ENCODE data around the gene IP6K1. TPM values are rescaled to one million over a fixed set of nuclear protein-coding genes. Genes with fewer than 3 reads are reported as not detected.

The IP6K1 gene
- total RNA-seq, 2 donors from 2014 or later = 54.1 to 56.4 TPM

- Mint-ChIP-seq H3K4me1 (peaks cover 21% of the 10 kb centered on the region), H3K4me3 (no peak overlapping the region), H3K27ac (no peak overlapping the region), H3K27me3 (no peaks in the 10 kb centered on the region), H3K36me3 (ENCODE audit: low read depth) (no peaks in the 10 kb centered on the region)
- ATAC-seq (no peak), DNase-seq (no peak)
- no peaks in the 10 kb centered on the region for H3K9me3 ChIP-seq (ENCODE audit: control insufficient read depth, low read length, poor library complexity, severe bottlenecking)
Observed at GRCh38 chr3:49714728-49715550, 71.4 kb downstream of the IP6K1 start.

DNA sequence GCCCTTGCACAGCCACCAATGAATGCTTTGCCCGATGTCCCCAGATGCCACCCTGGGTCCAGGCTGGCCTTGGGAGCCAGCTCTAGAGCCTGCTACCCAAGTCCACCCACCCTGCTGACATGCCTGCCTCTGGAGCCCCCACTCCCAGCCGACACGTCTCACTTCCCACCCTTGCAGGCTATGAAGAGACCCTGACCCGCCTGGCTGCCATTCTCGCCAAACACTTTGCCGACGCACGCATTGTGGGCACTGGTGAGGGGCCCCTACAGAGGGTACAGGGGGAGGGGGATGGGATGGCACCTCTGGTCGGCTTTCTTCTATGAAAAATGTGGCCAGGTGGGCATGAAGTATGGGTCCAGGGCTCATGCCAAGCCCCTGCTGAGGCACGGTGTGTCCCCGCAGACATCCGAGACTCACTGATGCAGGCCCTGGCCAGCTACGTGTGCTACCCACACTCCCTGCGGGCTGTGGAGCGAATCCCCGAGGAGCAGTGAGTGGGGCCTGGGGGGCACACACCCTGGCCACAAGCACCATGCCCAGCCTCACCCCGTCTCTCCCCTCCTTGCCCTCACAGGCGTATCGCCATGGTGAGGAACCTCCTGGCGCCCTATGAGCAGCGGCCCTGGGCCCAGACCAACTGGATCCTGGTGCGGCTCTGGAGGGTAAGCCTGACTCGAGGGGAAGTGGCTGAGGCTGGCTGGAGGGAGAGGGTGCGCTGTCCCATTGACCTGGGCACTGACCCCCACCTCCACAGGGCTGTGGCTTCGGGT is 72.8 kb downstream of the IP6K1 start:
- Mint-ChIP-seq H3K27ac (no peak overlapping the region), H3K4me3 (no peak overlapping the region), H3K4me1 (peaks cover 11% of the 10 kb centered on the region), H3K36me3 (ENCODE audit: low read depth) (no peaks in the 10 kb centered on the region), H3K27me3 (no peaks in the 10 kb centered on the region)
- no peak for ATAC-seq
- no peaks in the 10 kb centered on the region for H3K9me3 ChIP-seq (ENCODE audit: control insufficient read depth, low read length, poor library complexity, severe bottlenecking)
- DNase-seq = no peak

GRCh38 chr3:49712631-49713317 is 73.6 kb downstream of the IP6K1 start:
- H3K27me3 Mint-ChIP-seq = no peaks in the 10 kb centered on the region
- H3K27ac Mint-ChIP-seq = no peak overlapping the region
- ATAC-seq = no peak

DNA sequence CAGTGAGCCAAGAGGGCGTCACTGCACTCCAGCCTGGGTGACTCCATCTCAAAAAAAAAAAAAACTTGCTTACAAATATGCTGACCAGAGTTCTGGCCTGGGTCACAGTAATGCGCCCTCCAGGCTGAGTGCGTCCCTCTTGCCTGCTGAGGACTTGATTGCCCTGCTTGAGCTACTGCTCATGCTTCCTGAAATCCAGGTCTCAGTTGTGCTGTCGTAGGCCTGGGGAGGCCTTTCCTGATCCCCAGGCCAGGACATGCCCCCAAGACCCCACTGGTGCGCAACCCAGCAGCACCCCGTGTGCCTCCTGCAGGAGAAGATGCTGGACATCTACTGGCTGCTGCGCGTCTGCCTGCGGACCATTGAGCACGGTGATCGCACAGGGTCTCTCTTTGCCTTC is 74.2 kb downstream of the IP6K1 start:
- DNase-seq (no peak), ATAC-seq (no peak)
- Mint-ChIP-seq H3K4me1 (peaks cover 15% of the 10 kb centered on the region), H3K27me3 (no peaks in the 10 kb centered on the region), H3K27ac (no peak overlapping the region), H3K4me3 (no peak overlapping the region), H3K36me3 (ENCODE audit: low read depth) (peaks cover under 1% of the 10 kb centered on the region)
- no peaks in the 10 kb centered on the region for H3K9me3 ChIP-seq (ENCODE audit: control insufficient read depth, low read length, poor library complexity, severe bottlenecking)

More at GRCh38 chr3:49712631-49713317, 73.6 kb downstream of the IP6K1 start:
- DNase-seq = no peak
- H3K9me3 ChIP-seq (ENCODE audit: control insufficient read depth, low read length, poor library complexity, severe bottlenecking) = no peaks in the 10 kb centered on the region
- Mint-ChIP-seq H3K36me3 (ENCODE audit: low read depth) (no peaks in the 10 kb centered on the region), H3K4me1 (peaks cover 11% of the 10 kb centered on the region), H3K4me3 (no peak overlapping the region)

DNA sequence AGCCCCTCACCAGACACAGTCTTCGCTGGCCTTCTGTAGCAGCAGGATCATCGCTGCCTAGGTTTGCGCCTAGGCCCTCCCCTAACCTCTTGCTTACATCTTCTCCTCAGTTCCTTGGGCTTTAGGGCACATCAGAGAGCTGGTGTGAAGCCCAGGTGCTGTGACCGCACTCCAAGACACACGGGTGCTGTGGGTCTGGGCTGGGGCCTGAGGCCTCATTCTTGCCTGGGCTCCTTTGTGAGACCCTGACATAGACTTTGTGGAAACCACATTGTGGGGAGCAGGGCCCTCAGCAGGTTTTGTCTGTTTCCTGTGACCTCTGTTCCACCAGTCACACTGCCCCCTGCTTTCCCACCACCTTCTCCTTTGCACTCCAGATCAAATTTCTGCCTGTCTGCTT is 74.9 kb downstream of the IP6K1 start:
- Mint-ChIP-seq H3K27ac (no peak overlapping the region), H3K4me3 (no peak overlapping the region), H3K36me3 (ENCODE audit: low read depth) (peaks cover 2% of the 10 kb centered on the region), H3K27me3 (no peaks in the 10 kb centered on the region), H3K4me1 (peaks cover 17% of the 10 kb centered on the region)
- no peak for ATAC-seq
- DNase-seq = no peak
- H3K9me3 ChIP-seq (ENCODE audit: control insufficient read depth, low read length, poor library complexity, severe bottlenecking) = no peaks in the 10 kb centered on the region

- ATAC-seq = no peak
- no peak for DNase-seq
- Mint-ChIP-seq H3K4me1 (peaks cover 17% of the 10 kb centered on the region), H3K27ac (no peak overlapping the region), H3K36me3 (ENCODE audit: low read depth) (peaks cover 2% of the 10 kb centered on the region), H3K27me3 (no peaks in the 10 kb centered on the region), H3K4me3 (no peak overlapping the region)
- H3K9me3 ChIP-seq (ENCODE audit: control insufficient read depth, low read length, poor library complexity, severe bottlenecking) = no peaks in the 10 kb centered on the region
Observed at GRCh38 chr3:49709852-49710251, 76.5 kb downstream of the IP6K1 start.

DNA sequence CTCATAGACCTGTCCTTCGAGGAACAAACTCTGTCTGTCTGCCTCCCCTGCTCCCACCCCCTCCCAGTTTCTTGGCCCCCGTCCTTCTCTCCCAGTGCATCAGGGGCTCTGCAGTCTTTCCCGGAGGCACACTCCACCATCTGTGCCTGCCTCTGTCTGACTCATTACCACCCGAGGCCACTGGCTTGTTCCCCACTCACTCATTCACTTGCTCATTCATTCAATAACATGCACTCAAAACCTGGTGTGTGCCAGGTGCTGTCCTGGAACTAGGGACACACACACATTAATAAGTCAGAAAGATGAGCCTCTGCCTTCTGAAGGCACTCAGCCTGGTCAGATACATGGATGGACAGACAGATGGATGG is 79.2 kb downstream of the IP6K1 start:
- Mint-ChIP-seq H3K4me3 (no peak overlapping the region), H3K4me1 (peaks cover 19% of the 10 kb centered on the region), H3K27me3 (no peaks in the 10 kb centered on the region), H3K27ac (peak overlapping the region; percentile 65), H3K36me3 (ENCODE audit: low read depth) (peaks cover 2% of the 10 kb centered on the region)
- DNase-seq = no peak
- ATAC-seq = no peak
- no peaks in the 10 kb centered on the region for H3K9me3 ChIP-seq (ENCODE audit: control insufficient read depth, low read length, poor library complexity, severe bottlenecking)

DNA sequence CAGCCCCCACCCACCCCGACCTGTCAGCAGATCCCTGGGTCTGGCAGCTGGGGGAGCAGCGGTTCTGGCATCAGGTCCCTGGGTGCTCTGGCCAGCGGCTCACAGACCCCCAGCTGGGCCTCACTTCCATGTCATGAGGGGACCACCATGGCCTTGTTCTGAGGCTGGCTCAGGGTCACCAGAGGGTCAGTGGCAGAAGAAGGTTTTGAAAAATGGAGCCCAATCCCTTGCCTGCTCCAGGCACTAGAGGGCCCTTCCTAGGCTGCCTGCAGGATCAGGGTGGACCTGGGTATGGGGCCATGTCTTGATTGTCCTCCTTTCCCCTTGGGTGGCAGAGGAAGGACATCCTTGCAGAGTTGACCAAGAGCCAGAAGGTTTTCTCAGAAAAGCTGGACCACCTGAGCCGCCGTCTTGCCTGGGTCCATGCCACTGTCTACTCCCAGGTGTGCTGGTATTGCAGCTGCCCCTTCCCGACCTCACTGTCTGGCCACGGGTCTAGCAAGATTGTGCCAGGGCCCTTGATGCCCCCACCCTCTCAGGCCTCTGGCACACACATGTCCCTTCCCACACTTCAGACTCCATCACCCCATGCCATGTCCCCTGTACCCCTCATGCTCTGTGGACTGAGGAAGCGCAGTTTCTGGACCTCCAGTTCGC is 79.8 kb downstream of the IP6K1 start:
- Mint-ChIP-seq H3K27ac (no peak overlapping the region), H3K27me3 (no peaks in the 10 kb centered on the region), H3K4me1 (peaks cover 16% of the 10 kb centered on the region), H3K36me3 (ENCODE audit: low read depth) (peaks cover 2% of the 10 kb centered on the region), H3K4me3 (no peak overlapping the region)
- DNase-seq = no peak
- no peaks in the 10 kb centered on the region for H3K9me3 ChIP-seq (ENCODE audit: control insufficient read depth, low read length, poor library complexity, severe bottlenecking)
- no peak for ATAC-seq

GRCh38 chr3:49705390-49705960 is 80.9 kb downstream of the IP6K1 start:
- no peaks in the 10 kb centered on the region for H3K9me3 ChIP-seq (ENCODE audit: control insufficient read depth, low read length, poor library complexity, severe bottlenecking)
- H3K36me3 Mint-ChIP-seq (ENCODE audit: low read depth) = peaks cover 2% of the 10 kb centered on the region
- H3K27ac Mint-ChIP-seq = no peak overlapping the region
- DNase-seq (no peak), ATAC-seq (no peak)
- H3K4me1 Mint-ChIP-seq = peaks cover 14% of the 10 kb centered on the region
- no peak overlapping the region for H3K4me3 Mint-ChIP-seq
- H3K27me3 Mint-ChIP-seq = no peaks in the 10 kb centered on the region

DNA sequence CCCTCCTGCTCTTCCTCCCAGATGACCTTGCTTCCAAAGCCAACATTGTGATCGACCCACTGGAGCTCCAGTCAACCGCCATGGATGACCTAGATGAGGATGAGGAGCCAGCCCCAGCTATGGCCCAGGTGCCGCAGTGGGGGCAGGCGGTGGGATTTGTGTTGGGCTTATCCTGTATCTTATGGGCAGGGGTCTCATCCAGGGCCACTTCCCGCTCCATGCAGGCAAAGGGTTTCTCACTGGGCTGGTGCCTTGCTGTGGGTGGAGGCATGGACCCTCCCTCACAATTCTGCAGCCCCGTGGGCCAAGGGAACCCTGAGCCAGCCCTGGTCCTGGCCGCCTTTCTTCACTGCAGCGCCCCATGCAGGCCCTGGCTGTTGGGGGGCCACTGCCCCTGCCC is 81.7 kb downstream of the IP6K1 start:
- ATAC-seq = no peak
- Mint-ChIP-seq H3K4me3 (no peak overlapping the region), H3K36me3 (ENCODE audit: low read depth) (peaks cover 2% of the 10 kb centered on the region), H3K27me3 (no peaks in the 10 kb centered on the region), H3K27ac (no peak overlapping the region), H3K4me1 (peaks cover 14% of the 10 kb centered on the region)
- H3K9me3 ChIP-seq (ENCODE audit: control insufficient read depth, low read length, poor library complexity, severe bottlenecking) = no peaks in the 10 kb centered on the region
- no peak for DNase-seq

DNA sequence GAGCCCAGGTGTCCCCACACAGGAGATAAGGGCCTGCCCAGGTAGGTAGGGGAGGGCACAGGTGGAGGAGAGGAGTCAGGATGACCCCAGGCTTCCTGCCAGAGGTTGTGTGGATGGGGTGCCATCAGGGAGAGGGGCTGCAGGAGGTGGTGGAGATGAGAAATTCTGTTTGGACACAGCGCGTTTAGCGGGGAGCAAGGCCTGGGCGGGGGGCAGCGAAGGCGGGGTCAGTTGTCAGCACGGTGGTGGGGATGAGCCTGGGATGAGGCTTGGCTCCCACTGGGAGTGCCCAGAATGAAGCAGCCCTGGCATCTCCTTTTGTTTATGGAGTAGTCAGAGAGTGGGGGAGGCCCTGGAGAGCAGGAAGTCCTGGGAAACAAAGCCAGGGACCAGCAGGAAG is 82.4 kb downstream of the IP6K1 start:
- Mint-ChIP-seq H3K27me3 (no peaks in the 10 kb centered on the region), H3K36me3 (ENCODE audit: low read depth) (peaks cover 2% of the 10 kb centered on the region), H3K4me3 (no peak overlapping the region), H3K4me1 (peaks cover 14% of the 10 kb centered on the region), H3K27ac (peak overlapping the region; percentile 59)
- DNase-seq = no peak
- ATAC-seq = no peak
- H3K9me3 ChIP-seq (ENCODE audit: control insufficient read depth, low read length, poor library complexity, severe bottlenecking) = no peaks in the 10 kb centered on the region

- peaks cover 14% of the 10 kb centered on the region for H3K4me1 Mint-ChIP-seq
- no peaks in the 10 kb centered on the region for H3K27me3 Mint-ChIP-seq
- DNase-seq (peak; percentile 38 to 56 (median 44)), ATAC-seq (peak; percentile 99)
- H3K27ac Mint-ChIP-seq = peak overlapping the region; percentile 59
- H3K4me3 Mint-ChIP-seq = no peak overlapping the region
- H3K9me3 ChIP-seq (ENCODE audit: control insufficient read depth, low read length, poor library complexity, severe bottlenecking) = no peaks in the 10 kb centered on the region
- H3K36me3 Mint-ChIP-seq (ENCODE audit: low read depth) = peaks cover 2% of the 10 kb centered on the region
Observed at GRCh38 chr3:49703443-49703927, 82.9 kb downstream of the IP6K1 start.

Measured in T-helper 17 cell (primary cell).